Measurements from ENCODE around the gene ZNF275. TPM values are rescaled to one million over a fixed set of nuclear protein-coding genes. Genes with fewer than 3 reads are reported as not detected.

ZNF275 gene
- total RNA-seq, 2 experiments from 2014 or later: 10.5 to 11.3 TPM

- TF ChIP-seq, protein P1, sequence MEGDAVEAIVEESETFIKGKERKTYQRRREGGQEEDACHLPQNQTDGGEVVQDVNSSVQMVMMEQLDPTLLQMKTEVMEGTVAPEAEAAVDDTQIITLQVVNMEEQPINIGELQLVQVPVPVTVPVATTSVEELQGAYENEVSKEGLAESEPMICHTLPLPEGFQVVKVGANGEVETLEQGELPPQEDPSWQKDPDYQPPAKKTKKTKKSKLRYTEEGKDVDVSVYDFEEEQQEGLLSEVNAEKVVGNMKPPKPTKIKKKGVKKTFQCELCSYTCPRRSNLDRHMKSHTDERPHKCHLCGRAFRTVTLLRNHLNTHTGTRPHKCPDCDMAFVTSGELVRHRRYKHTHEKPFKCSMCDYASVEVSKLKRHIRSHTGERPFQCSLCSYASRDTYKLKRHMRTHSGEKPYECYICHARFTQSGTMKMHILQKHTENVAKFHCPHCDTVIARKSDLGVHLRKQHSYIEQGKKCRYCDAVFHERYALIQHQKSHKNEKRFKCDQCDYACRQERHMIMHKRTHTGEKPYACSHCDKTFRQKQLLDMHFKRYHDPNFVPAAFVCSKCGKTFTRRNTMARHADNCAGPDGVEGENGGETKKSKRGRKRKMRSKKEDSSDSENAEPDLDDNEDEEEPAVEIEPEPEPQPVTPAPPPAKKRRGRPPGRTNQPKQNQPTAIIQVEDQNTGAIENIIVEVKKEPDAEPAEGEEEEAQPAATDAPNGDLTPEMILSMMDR (IDR thresholded peaks at IDR 0.05): no peak
- no peaks in the 10 kb centered on the region for H3K27me3 Mint-ChIP-seq
- no peak for ATAC-seq (ENCODE audit: poor library complexity)
- ChIA-PET POLR2A (no interaction called here), CTCF (no interaction called here)
- H3K27ac Mint-ChIP-seq: no peak overlapping the region
- Histone ChIP-seq H3K36me3 (ENCODE audit: insufficient read depth, low read length) (peaks cover 57% of the 10 kb centered on the region), H3K27ac (ENCODE audit: low read depth in 1 of 2, low read length in 2 of 2) (no peak overlapping the region), H3K27me3 (ENCODE audit: control insufficient read depth in 1 of 2, insufficient read depth in 2 of 2, low read length in 2 of 2) (no peaks in the 10 kb centered on the region), H3K4me3 (ENCODE audit: low read length) (no peak overlapping the region), H3K9me3 (ENCODE audit: control insufficient read depth in 1 of 2, insufficient read depth in 1 of 2, low read length in 2 of 2) (peaks cover 0 to 4% of the 10 kb centered on the region in 2 experiments), H3K4me1 (ENCODE audit: insufficient read depth, low read length) (peaks cover 13% of the 10 kb centered on the region)
- intact Hi-C loops (cut with DNase I, micrococcal nuclease): no loop called here
- no peak overlapping the region for H3K4me3 Mint-ChIP-seq
- H3K36me3 Mint-ChIP-seq (ENCODE audit: low read depth): peaks cover 75% of the 10 kb centered on the region
- no peak for DNase-seq
- H3K9me3 Mint-ChIP-seq: no peaks in the 10 kb centered on the region
- H3K4me1 Mint-ChIP-seq (ENCODE audit: low read depth): peaks cover 6% of the 10 kb centered on the region
Observed at GRCh38 chrX:153348421-153348820, 14.5 kb downstream of the ZNF275 start.

DNA sequence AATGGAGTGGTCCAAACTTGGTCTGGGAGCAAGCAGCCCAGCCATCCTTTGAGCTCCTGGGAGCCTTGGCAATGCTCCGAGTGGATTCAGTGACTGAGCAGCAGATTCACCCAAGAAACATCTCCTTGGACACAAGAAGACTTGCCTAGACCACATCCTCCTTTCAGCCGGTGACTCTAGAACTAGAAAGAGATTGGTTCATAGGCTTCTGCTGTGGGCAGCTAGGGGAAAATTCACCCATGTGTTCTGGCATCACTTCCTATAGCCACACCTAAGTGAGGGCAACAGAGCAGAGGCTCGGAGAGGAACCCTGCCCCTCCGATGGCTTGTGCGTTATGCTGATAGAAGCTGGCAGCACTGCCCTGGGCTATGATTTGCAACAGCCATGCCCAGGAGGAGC, 16.0 kb downstream of the ZNF275 start:
- CTCF ChIA-PET: no interaction called here
- H3K9me3 ChIP-seq (ENCODE audit: control insufficient read depth in 1 of 2, insufficient read depth in 1 of 2, low read length in 2 of 2): peaks cover 0 to 4% of the 10 kb centered on the region in 2 experiments
- Mint-ChIP-seq H3K4me3 (no peak overlapping the region), H3K27me3 (no peaks in the 10 kb centered on the region), H3K36me3 (ENCODE audit: low read depth) (peaks cover 60% of the 10 kb centered on the region), H3K4me1 (ENCODE audit: low read depth) (no peaks in the 10 kb centered on the region), H3K9me3 (no peaks in the 10 kb centered on the region), H3K27ac (no peak overlapping the region)
- POLR2A ChIA-PET: no interaction called here
- no peaks in the 10 kb centered on the region for H3K4me1 ChIP-seq (ENCODE audit: insufficient read depth, low read length)
- H3K27ac ChIP-seq (ENCODE audit: low read depth in 1 of 2, low read length in 2 of 2): no peak overlapping the region
- no peaks in the 10 kb centered on the region for H3K27me3 ChIP-seq (ENCODE audit: control insufficient read depth in 1 of 2, insufficient read depth in 2 of 2, low read length in 2 of 2)
- TF ChIP-seq, protein P1 (IDR thresholded peaks at IDR 0.05): no peak
- intact Hi-C loops (cut with DNase I, micrococcal nuclease): no loop called here
- H3K36me3 ChIP-seq (ENCODE audit: insufficient read depth, low read length): peaks cover 42% of the 10 kb centered on the region
- H3K4me3 ChIP-seq (ENCODE audit: low read length): no peak overlapping the region
- ATAC-seq (ENCODE audit: poor library complexity) (no peak), DNase-seq (no peak)

DNA sequence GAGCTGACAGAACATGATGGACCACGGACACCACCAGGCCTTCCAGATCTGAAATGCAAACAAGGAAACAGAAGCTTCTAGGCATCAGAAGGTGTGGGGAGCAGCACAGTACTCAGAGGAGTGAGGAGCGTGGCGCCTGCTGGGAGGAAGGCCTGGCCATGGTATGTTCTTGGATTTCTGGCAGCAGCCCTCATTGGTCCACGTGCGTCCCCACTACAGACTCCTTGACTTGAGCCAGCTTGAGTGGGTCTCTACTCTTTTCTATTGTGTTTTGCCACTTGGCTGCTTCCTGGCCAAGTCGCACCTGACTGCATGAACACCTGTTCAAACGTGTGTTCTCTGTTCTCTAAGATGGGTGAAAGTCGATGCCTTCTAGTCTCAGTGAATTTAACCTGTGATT, 18.0 kb downstream of the ZNF275 start:
- no peaks in the 10 kb centered on the region for H3K27me3 ChIP-seq (ENCODE audit: control insufficient read depth in 1 of 2, insufficient read depth in 2 of 2, low read length in 2 of 2)
- Mint-ChIP-seq H3K27me3 (no peaks in the 10 kb centered on the region), H3K9me3 (no peaks in the 10 kb centered on the region), H3K4me1 (ENCODE audit: low read depth) (no peaks in the 10 kb centered on the region), H3K27ac (no peak overlapping the region), H3K4me3 (no peak overlapping the region), H3K36me3 (ENCODE audit: low read depth) (peaks cover 43% of the 10 kb centered on the region)
- no peak overlapping the region for H3K27ac ChIP-seq (ENCODE audit: low read depth in 1 of 2, low read length in 2 of 2)
- H3K9me3 ChIP-seq (ENCODE audit: control insufficient read depth in 1 of 2, insufficient read depth in 1 of 2, low read length in 2 of 2): peaks cover 0 to 13% of the 10 kb centered on the region in 2 experiments
- DNase-seq: no peak
- peaks cover 25% of the 10 kb centered on the region for H3K36me3 ChIP-seq (ENCODE audit: insufficient read depth, low read length)
- H3K4me3 ChIP-seq (ENCODE audit: low read length): no peak overlapping the region
- no peaks in the 10 kb centered on the region for H3K4me1 ChIP-seq (ENCODE audit: insufficient read depth, low read length)
- intact Hi-C loops (cut with DNase I, micrococcal nuclease): no loop called here
- no peak for ATAC-seq (ENCODE audit: poor library complexity)
- TF ChIP-seq, protein P1 (IDR thresholded peaks at IDR 0.05): no peak
- ChIA-PET CTCF (no interaction called here), POLR2A (no interaction called here)
